ENCODE results near the gene TYW5.

DNA sequence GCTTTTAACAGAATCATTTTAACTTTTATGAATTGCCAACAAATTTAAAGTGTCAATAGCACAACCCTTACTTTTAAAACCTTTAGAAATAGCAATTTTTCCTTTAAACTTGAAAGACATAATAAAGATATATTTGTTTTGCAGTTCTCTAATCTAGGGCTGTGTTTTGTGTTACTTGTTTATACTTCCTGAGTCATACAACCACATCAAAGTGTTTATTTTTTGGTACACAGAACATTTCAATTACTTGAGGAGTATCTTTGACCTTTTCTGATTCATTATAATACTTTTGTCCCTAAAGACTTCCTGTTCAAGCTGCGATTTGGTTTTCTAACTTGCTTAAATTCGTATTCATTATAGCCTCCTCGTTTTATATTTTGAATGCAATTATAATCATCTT lies 21.8 kb downstream of the TYW5 start:
- TF ChIP-seq, protein P1, sequence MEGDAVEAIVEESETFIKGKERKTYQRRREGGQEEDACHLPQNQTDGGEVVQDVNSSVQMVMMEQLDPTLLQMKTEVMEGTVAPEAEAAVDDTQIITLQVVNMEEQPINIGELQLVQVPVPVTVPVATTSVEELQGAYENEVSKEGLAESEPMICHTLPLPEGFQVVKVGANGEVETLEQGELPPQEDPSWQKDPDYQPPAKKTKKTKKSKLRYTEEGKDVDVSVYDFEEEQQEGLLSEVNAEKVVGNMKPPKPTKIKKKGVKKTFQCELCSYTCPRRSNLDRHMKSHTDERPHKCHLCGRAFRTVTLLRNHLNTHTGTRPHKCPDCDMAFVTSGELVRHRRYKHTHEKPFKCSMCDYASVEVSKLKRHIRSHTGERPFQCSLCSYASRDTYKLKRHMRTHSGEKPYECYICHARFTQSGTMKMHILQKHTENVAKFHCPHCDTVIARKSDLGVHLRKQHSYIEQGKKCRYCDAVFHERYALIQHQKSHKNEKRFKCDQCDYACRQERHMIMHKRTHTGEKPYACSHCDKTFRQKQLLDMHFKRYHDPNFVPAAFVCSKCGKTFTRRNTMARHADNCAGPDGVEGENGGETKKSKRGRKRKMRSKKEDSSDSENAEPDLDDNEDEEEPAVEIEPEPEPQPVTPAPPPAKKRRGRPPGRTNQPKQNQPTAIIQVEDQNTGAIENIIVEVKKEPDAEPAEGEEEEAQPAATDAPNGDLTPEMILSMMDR (IDR thresholded peaks at IDR 0.05; ENCODE audit: insufficient read depth, low read depth, low read length) = no peak
- TF ChIP-seq EZH2 (IDR thresholded peaks at IDR 0.05; ENCODE audit: insufficient read depth, low read length) = no peak

All from astrocyte (in vitro differentiated cells and primary cell).